Lower leg skin (tissue), 4 donors: ENCODE measurements around the gene LTBP3. TPM values are rescaled to one million over a fixed set of nuclear protein-coding genes. Genes with fewer than 3 reads are reported as not detected.

Source experiments
- DNase-seq, 2 donors: peaks; one replicate each; pipeline ENCODE4 v3.0.0-alpha.2; 2019; ENCODE audit warnings: low spot score in 2 of 2
- H3K4me3 ChIP-seq: fragments of 200-600 bp; sonication (generic); 2 replicates; pipeline ENCODE4 v1.5.1; 2017; ENCODE audit warnings: mild to moderate bottlenecking, low read depth; ENCODE audit not compliant: poor library complexity, severe bottlenecking
- CTCF ChIP-seq, 3 donors: fragments of 450-650 bp; IDR thresholded peaks; one replicate each; pipeline ENCODE4 v1.5.1; 2016; ENCODE audit warnings: antibody characterized with exemption in 3 of 3, mild to moderate bottlenecking in 3 of 3, moderate library complexity in 2 of 3
- POLR2A ChIP-seq, 2 donors: fragments of 450-650 bp; IDR thresholded peaks; one replicate each; pipeline ENCODE4 v1.6.1; 2016 to 2017; ENCODE audit warnings: antibody characterized with exemption in 2 of 2, mild to moderate bottlenecking in 1 of 2, moderate library complexity in 1 of 2
- WGBS, 2 donors: methylation state at CpG; one replicate each; pipeline ENCODE4 v1.1.5; 2018; 5-methylcytosine and 5-hydroxymethylcytosine counted together
- intact Hi-C: fragments of 100-400 bp; cut with DNase I; formaldehyde crosslinking; loops from one replicate; pipeline ENCODE4 v1.15.0; 2023; ENCODE audit warnings: low total_unique reads
- total RNA-seq, 4 donors: library from RNA; depleted of rRNA; stranded (reverse); fragments of >200 nt; gene quantifications; one replicate each; pipeline ENCODE4 v1.1.0, GENCODE V29; 2016

LTBP3 gene
- total RNA-seq, 4 donors from 2014 or later: 71.9 to 113 (median 100) TPM

- TF ChIP-seq CTCF (IDR thresholded peaks at IDR 0.05): no peak
- TF ChIP-seq POLR2A (IDR thresholded peaks at IDR 0.05): no peak
- no peak overlapping the region for H3K4me3 ChIP-seq
- no peak for DNase-seq
- intact Hi-C loops: no loop called here
- WGBS, 2 donors: 43 to 56% methylated on average over 21 to 22 of the region's 22 CpGs
Observed at GRCh38 chr11:65592858-65593517, 34.8 kb upstream of the LTBP3 start.

- intact Hi-C loops: no loop called here
- WGBS, 2 donors: 58 to 63% methylated on average over 42 to 55 of the region's 106 CpGs
- no peak for TF ChIP-seq CTCF (IDR thresholded peaks at IDR 0.05)
- H3K4me3 ChIP-seq: no peak overlapping the region
- no peak for DNase-seq
Observed at GRCh38 chr11:65591939-65592857, 34.0 kb upstream of the LTBP3 start.

- H3K4me3 ChIP-seq: no peak overlapping the region
- intact Hi-C loops: no loop called here
- TF ChIP-seq POLR2A (IDR thresholded peaks at IDR 0.05): no peak
- no peak for TF ChIP-seq CTCF (IDR thresholded peaks at IDR 0.05)
- WGBS, 2 donors: 55 to 59% methylated on average over 8 of the region's 8 CpGs
- no peak for DNase-seq
Observed at GRCh38 chr11:65590240-65590738, 32.1 kb upstream of the LTBP3 start.

GRCh38 chr11:65589444-65590239 is 31.5 kb upstream of the LTBP3 start:
- intact Hi-C loops: no loop called here
- H3K4me3 ChIP-seq: no peak overlapping the region
- 63 to 69% methylated on average over 9 of the region's 9 CpGs for WGBS, 2 donors
- TF ChIP-seq CTCF (IDR thresholded peaks at IDR 0.05) (no peak), POLR2A (IDR thresholded peaks at IDR 0.05) (no peak)
- DNase-seq: no peak

- DNase-seq: no peak
- WGBS, 2 donors: 43 to 46% methylated on average over 13 of the region's 13 CpGs
- intact Hi-C loops: no loop called here
- TF ChIP-seq POLR2A (IDR thresholded peaks at IDR 0.05) (no peak), CTCF (IDR thresholded peaks at IDR 0.05) (no peak)
- H3K4me3 ChIP-seq: no peak overlapping the region
Observed at GRCh38 chr11:65588199-65589054, 30.3 kb upstream of the LTBP3 start.
